NCI-H345 (cell line): ENCODE results near the gene ACAT1.
"Not testable (repeated sequence)": the region's sequence is repeated elsewhere in the genome, so short reads cannot be mapped to it uniquely, and the experiment has no call there.

ENCODE experiments used
- DNase-seq: peaks from one replicate; lab custom pipeline; 2025; lab: John Stamatoyannopoulos, UW

Gene ACAT1

DNA sequence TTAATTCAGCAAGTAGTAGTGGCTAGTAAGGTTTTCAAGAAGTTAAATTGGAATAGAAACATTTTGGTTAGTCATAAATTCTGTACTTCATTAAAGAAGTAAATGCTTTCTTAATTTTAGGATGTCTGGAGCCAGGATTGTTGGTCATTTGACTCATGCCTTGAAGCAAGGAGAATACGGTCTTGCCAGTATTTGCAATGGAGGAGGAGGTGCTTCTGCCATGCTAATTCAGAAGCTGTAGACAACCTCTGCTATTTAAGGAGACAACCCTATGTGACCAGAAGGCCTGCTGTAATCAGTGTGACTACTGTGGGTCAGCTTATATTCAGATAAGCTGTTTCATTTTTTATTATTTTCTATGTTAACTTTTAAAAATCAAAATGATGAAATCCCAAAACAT lies 25.8 kb downstream of the ACAT1 start:
- no peak for DNase-seq

DNA sequence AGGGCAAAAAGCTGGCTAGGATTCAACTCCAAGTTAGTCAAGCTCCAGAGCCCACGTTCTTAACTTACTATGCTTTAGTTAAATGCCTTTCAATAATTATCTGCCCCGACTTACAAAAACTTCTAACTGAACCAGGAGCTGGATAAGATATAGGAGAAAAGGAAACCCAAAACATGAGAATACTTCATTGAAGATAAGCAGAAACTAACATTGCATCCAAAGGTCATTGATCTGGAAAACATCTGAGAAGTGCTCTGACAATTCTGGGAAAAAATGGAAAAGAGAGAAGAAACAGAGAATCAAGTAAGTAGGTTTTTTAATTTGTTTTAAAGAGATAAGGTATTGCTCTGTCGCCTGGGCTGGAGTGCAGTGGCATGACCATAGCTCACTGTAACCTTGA lies 27.2 kb downstream of the ACAT1 start:
- DNase-seq: no peak

DNA sequence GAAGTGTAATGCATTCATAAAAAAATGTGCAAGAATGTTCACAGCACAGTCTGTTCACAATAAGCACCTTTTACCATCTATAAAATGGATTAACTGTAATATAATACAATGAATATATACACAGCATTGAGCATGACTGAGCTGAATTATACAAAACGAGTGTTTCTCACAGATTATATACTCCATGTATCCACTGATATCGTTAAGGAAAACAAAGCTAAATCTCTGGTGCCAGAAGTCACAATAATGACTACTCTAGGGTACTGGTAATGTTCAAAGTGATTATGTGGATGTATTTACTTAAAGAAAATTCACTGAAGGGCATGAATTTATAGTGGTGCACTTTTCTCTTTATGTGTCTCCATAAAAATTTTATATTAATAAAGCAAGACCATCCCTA lies 33.2 kb downstream of the ACAT1 start:
- DNase-seq: no peak

DNA sequence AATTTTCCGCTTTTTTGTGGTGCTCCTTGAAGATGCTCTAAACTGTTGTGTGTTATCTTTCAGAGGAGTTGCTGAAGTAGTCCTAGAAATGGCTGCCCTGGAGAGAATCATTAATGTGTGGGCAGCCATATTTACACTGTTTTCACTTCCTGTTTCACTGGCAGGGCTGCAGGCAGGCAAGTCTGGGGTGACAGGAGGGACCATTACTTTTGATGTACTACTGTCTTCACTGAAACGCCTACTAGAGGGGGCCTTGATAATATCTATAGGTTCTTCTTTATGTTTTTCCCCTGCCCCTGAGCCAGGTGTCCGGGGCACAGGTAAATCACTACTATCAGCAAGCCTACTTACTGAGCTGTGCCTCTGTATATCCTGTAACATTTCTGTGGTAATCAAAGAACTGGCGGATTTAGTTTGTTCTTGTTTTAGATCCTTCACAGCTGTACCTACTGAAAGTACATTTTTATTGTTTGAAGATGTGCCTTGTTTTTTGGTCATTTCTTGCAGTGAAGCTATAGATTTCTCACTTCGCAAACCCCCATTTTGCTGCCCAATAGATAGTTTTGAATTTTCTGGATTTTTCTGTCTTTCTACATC lies 39.7 kb downstream of the ACAT1 start:
- DNase-seq: no peak

DNA sequence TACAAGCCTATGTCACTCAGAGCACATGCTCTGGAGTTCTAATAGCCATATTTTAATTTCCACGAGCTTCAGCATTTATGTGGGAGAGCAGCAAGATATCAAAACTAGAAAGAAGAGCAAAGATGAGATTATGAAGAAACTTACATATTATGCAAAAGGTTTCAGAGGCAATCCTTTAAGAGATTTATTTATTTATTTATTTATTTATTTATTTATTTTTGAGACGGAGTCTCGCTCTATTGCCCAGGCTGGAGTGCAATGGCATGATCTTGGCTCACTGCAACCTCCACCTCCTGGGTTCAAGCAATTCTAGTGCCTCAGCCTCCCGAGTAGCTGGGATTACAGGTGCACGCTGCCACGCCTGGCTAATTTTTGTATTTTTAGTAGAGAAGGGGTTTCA lies 41.5 kb downstream of the ACAT1 start:
- DNase-seq: not testable (repeated sequence)

DNA sequence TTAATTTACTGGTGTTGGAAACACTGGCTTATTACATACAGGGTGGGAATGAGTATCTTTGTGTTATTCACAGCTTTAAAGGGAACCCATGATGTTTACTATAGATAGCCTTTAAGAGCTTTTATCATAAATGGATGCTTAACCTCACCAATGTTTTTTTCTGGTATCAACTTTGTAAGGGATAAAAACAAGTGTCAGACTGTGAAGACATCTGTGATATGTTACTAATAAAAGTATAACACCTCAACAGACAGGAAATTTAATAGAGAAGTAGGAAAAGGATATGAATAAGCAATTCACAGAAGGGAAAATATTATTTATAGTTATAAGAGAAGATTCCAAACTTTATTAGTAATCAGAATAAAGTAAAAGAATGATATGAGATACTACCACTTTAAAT lies 46.3 kb downstream of the ACAT1 start:
- DNase-seq: no peak

DNA sequence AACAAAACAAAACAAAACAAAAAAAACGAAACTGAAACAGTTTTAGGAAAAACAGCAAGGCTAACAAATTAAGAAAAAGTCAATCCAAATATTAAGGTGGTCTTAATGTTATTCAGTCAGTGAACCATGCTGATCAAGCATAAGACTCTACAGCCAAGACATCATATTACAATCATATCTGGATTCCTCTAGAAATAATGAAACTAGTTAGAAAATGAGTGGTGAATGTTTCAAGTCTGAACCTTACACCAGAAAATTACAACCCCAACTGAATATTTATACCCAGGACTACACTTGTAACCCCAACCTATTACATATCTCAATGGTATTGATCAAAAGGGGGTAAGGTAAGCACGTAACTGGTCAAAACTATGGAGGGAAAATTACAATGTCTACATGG lies 48.8 kb downstream of the ACAT1 start:
- no peak for DNase-seq

DNA sequence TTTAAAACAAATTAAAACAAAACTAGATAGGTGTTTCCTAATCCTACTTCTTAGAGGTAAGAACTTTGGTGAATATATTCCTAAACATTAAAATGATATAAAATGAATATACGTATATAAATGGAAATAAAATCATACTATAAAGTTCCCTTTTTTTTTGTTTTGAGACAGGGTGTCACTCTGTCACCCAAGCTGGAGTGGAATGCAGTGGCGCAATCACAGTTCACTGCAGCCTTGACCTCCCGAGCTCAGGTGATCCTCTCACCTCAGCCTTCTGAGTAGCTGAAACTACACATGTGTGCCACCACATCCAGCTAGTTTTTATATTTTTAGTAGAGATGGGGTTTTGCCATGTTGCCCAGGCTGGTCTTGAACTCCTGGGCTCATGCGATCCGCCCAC lies 56.2 kb downstream of the ACAT1 start:
- no peak for DNase-seq

DNA sequence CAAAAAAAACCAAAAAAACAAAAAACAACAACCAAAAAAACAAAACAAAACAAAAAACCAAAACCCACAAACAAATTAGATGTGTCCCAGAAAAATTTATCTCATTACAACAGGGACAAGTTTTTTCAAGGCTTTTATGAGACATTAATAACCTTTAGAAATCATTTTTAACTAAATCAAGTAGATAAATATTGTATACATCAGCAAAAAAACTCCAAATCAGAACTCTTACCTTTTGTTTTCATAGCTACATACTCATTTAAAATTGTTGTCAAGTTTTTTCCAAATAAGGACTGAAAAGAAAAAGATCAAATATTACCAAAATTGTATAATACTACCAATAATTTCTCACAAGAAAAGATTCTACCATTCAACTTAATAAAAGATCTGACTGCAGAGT lies 72.4 kb downstream of the ACAT1 start:
- DNase-seq: no peak

DNA sequence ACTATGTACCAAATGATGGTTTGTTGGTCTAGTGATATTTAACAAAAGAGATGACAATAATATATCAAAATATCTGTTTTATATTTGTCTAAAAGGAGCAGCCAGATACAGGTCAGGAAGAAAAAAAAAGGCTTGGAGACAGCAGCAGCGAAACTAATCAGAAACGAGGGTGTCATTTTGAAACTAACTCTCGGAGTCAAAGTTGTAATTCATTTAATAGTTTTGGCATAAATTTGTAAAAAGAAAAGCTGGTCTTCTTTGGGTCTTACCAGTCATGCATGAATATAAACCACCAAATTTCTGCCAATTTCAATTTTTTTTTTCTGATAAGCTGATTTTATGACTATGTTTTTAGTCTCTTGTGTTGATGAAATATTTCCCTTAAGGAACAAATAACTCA lies 75.5 kb downstream of the ACAT1 start:
- no peak for DNase-seq
